ENCODE results near the gene COMT.

COMT gene

DNA sequence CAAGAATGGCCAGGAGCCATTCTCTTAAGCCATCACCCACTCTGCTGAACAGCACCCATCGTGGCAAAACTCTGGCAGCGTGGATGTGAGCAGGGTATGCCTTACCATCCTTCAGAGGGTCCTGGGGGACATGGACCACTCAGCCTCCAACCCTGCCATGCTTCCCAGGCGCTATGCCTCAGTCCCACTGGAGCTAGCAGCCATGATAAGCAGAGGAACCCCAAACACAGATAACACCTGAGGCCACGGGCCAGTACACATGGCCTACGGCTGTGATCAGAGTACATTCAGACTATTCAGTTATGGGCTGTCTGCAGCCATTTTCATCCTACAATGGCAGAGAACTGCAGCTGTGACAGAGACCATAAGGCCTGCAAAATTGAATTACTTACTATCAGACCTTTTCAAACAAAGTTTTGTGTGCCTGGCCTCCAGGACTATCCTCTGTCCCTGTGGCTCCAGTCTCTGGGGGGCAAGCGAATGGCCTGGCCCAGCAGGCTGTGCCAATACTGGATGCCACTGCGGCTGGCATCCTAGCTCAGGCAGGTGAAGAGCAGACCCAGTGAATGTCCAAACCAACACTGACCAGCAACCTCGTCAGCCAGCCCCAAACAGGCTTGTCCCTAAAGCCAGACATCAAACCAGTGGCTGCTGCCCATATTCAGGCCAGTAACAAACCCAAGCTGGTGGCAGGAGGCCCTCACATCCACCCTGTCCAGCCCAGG, 68.2 kb downstream of the COMT start:
- H3K4me3 ChIP-seq (ENCODE audit: low read depth, low read length) = no peak overlapping the region

DNA sequence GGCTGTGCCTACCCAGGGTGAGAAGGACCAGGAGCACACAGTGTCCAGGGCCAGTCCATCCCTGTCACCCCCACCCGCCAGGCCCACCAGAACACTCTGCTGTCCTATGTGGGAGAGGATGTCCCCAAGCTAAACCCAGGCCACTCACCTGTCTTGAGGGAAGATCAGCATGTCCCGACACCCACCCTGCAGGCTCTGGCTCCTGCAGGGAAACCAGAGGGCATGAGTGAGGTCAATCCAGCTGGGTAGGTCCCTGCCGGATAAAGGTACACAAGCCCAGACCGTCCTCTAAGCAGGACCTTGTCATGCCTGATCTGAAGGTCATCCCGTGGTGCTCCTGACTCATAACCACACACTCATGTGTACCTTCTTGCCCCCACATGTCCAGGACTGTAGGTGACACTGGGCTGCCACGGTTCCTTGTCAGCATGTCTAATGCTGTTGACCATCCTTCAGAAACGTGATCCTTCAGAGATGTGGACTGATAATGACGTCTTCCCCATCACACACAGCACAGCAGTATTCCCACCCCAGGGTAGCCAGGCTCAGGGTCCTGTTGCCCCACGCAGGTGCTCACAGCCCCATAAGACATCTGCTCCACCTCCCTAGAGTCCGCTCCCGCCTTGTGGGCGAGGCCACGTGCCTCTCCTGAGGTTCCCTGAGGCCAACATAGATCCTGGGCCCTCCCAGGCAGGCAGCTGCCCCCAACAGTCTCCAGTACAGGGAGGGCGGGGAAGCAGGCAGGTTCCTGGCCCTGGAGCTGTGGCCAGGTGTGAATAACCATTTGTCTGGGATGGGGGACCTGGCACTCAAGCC, 68.9 kb downstream of the COMT start:
- H3K4me3 ChIP-seq (ENCODE audit: low read depth, low read length) = no peak overlapping the region

GRCh38 chr22:20011123-20011992, 69.8 kb downstream of the COMT start:
- no peak overlapping the region for H3K4me3 ChIP-seq (ENCODE audit: low read depth, low read length)

DNA sequence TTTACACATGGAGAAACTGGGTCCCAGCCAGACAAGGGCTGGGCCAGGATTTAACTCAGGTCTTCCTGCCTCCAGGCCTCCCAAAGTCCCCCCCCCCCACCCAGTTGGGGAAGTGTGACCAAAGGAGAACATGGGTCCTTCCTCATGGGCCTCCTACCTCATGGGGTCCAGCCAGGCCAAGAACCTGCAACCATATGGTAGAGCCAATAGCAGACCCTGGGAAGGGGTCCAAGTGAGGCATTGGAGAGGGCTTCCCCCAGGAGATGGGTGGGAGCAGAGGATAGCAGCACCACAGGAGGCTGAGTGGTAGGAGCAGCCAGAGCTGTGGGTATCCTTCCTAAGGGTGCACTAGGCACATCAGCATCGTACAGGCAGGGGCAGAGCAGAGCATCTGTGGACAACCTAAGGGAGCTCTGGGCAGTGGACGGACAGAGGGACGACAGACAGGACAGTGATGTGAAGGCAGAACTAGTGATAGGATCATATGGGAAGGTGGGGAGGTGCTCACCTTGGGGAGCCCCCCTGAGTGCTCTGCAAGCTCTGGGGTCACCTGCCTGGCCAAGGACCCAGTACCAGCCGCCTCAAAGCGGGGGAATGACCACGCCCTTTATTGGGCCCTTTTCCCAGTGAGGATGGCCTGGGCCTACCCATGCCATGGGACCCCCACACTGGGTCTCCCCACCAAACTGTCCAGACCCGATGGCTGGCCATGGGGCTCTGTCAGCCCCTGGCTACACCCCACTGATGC, 70.6 kb downstream of the COMT start:
- H3K4me3 ChIP-seq (ENCODE audit: low read depth, low read length) = no peak overlapping the region

GRCh38 chr22:20012741-20013331, 71.3 kb downstream of the COMT start:
- no peak overlapping the region for H3K4me3 ChIP-seq (ENCODE audit: low read depth, low read length)

- H3K4me3 ChIP-seq (ENCODE audit: low read depth, low read length) = no peak overlapping the region
Observed at GRCh38 chr22:20013382-20013871, 71.9 kb downstream of the COMT start.

GRCh38 chr22:20014526-20015186, 73.1 kb downstream of the COMT start:
- no peak overlapping the region for H3K4me3 ChIP-seq (ENCODE audit: low read depth, low read length)

GRCh38 chr22:20015187-20015625, 73.6 kb downstream of the COMT start:
- no peak overlapping the region for H3K4me3 ChIP-seq (ENCODE audit: low read depth, low read length)

- H3K4me3 ChIP-seq (ENCODE audit: low read depth, low read length) = peak overlapping the region; percentile 58
Observed at GRCh38 chr22:20015971-20016733, 74.6 kb downstream of the COMT start.

GRCh38 chr22:20016734-20017621, 75.4 kb downstream of the COMT start, which contains the start of gene ARVCF:
Gene ARVCF (minus strand): TSS chr22:20016823. CDS start chr22:19990794, 26,029 bp downstream.
- peak within 1 kb of the TSS; percentile 67 for H3K4me3 ChIP-seq (ENCODE audit: low read depth, low read length)

DNA sequence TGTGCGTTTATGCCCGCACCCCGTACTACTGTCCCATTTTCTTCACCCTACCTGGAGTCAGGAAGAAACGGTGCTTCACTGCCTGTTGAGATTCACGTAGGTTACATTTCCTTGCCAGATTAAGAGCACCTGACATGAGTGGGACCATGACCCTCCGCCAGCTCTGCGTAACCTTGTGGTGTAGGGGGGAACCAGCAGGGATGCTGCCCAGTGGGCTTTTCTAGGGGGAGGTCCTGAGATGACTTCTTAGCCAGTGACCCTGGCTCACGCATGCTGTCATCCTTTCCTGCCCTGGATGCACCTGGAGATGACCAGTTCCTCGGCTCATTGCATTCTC, 76.0 kb downstream of the COMT start:
- H3K4me3 ChIP-seq (ENCODE audit: low read depth, low read length) = no peak overlapping the region

DNA sequence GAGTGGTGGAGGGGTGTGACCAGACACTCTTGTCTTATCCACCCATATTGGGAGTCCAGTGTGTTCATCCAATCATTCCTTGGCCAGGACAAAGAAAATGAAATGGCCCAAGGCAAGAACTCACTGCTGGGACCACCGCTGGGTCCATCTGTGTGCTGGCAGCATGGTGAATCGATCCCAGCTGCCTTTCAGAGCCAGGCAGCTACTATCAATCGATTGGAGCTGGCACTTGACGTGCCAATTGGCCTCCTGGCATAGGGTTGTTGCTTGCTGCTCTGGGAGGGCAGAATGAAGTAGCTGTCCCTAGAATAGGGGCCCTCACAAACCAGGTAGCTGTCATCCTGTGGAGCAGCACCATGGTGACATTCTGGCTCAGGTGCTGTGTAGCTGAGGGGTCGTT, 76.4 kb downstream of the COMT start:
- no peak overlapping the region for H3K4me3 ChIP-seq (ENCODE audit: low read depth, low read length)

Measured in iPS-11a (cell line).